Effector CD8-positive, alpha-beta T cell (primary cell): ENCODE measurements around the gene AKIP1.
"Not testable (repeated sequence)": the region's sequence is repeated elsewhere in the genome, so short reads cannot be mapped to it uniquely, and the experiment has no call there.

Experiments
- DNase-seq: peaks from one replicate; lab custom pipeline; 2025; lab: John Stamatoyannopoulos, UW

AKIP1 gene

GRCh38 chr11:8917157-8917825 is 6.3 kb downstream of the AKIP1 start:
- no peak for DNase-seq

- no peak for DNase-seq
Observed at GRCh38 chr11:8922691-8923090, 11.7 kb downstream of the AKIP1 start.

DNA sequence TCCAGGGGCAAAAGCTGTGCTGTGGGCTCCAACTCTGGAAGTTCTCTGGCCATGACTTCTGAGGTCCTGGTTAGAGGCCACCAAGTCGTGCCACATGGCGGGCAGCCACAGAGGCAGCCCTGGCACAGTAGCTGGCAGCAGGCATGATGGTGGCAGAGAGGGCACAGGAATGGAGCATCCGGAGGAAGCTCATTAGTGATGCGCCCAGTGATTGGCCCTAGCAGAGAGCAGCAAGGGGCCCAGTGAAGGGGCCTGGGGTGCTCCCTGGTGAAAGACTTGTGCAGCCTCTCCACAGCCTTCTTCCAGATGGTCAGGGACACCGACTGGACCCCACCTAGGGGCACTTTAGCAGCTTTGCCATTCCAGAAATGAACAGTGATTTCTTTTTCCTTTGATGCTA is 14.7 kb downstream of the AKIP1 start:
- DNase-seq = no peak

GRCh38 chr11:8926236-8926635 is 15.2 kb downstream of the AKIP1 start:
- no peak for DNase-seq

- DNase-seq = no peak
Observed at GRCh38 chr11:8927233-8927632, 16.2 kb downstream of the AKIP1 start.

DNA sequence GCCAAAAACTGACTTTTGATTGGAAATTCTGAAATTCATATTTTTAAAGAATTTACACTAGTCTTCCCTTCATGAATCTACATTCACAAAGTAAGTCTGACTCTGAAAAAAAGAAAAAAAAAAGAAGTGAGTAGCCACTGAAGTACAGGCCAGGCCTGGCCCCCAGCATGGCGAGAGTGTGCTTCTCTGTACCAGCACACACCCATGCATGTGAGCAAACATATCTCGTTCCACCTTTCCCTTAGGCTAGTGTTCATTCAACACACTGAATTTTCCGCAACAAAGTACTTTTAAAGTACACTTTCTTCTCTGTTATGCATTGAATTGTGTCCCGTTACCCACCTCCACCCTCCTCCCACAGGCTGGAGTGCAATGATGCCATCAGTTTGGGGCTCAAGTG is 17.2 kb downstream of the AKIP1 start:
- no peak for DNase-seq

DNA sequence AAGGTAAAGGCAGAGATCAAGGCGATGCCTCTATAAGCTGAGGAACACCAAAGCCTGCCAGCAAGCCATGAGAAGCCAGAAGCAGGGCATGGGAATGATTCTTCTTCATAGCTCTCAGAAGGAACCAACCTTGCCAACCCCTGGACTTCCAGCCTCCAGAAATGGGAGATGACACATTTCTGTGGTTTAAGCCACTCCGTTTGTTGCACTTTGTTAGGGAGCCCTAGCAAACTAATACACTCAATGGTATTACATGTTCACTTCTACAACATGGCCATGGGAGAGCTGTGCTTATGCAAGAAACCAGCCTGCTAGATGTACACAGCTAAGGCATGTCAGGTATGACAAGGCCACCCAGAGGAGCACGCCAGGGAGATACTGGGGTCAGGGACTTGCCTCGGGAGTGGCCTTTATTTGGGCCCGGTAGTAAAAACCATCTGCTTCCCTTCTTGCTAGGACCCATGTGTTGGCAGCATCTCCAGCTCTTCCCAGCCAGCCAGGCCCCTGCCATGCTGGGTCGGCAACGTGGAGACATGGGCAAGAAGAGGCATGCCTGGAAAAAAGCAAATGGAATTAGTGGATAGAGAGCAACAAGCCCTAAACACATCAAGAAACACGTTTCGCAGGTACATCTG is 18.1 kb downstream of the AKIP1 start:
- no peak for DNase-seq

GRCh38 chr11:8930456-8931175 is 19.6 kb downstream of the AKIP1 start:
- DNase-seq = no peak

- no peak for DNase-seq
Observed at GRCh38 chr11:8932564-8933180, 21.7 kb downstream of the AKIP1 start, which contains the start of gene C11orf16. Gene C11orf16, minus strand, starts transcription at chr11:8932947. Its CDS starts 639 bp downstream, at chr11:8932308.

DNA sequence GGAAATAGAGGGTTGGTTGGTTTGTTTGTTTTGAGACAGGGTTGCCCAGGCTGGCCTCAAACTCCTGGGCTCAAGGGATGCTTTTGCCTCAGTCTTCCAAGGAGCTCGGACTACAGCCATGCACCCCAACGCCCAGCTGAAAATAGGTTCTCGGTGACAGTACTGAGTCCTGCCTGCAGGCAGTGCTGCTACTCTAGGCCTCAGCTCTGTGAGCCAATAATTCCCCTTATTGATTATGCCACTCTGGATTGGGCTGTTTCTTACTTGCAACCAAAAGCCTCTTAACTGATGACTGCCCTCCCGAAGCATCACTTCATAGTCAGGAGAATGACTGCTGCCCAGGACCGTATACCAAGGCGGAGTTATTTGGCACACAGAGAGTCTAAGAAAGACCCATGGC is 22.9 kb downstream of the AKIP1 start:
- DNase-seq = no peak

DNA sequence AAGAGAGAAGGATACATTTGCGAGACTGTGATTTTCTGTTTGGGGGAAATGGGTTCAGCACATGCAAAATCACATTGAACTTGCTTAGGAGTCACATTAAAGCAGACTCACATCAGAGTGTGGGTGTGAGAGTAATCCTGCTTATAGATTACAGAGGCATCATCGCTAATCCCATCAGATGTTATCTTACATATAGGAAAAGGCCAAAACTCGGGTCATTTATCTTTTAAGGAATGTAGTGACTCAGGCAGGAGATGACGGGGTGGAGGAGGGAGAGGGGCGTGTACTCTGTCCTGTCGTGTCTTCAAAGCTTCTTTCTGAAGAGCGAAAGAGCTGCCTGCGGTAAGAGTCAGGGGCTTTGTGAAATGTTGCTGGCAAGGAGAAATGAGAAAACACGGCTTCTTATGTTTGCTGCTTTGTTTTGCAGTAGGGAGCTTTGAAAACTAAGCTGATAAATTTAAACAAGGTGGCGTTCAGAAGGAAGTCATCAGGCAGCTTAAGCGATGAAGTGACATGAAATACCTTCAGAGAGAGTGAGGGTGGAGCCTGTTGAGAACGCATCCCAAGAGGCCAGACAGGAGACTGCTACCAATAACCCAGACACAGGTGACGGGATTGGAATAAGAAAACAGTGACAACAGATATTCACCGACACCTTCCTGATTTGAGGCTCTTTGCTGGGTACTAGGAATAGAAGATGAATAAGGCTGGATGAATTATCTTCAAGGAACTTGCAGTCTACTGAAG is 23.9 kb downstream of the AKIP1 start:
- no peak for DNase-seq

GRCh38 chr11:8935789-8936188 is 24.8 kb downstream of the AKIP1 start:
- DNase-seq = not testable (repeated sequence)

GRCh38 chr11:8937159-8937558 is 26.2 kb downstream of the AKIP1 start:
- DNase-seq = no peak

GRCh38 chr11:8937659-8938058 is 26.7 kb downstream of the AKIP1 start:
- DNase-seq = no peak

GRCh38 chr11:8941341-8942103 is 30.5 kb downstream of the AKIP1 start:
- DNase-seq = no peak

DNA sequence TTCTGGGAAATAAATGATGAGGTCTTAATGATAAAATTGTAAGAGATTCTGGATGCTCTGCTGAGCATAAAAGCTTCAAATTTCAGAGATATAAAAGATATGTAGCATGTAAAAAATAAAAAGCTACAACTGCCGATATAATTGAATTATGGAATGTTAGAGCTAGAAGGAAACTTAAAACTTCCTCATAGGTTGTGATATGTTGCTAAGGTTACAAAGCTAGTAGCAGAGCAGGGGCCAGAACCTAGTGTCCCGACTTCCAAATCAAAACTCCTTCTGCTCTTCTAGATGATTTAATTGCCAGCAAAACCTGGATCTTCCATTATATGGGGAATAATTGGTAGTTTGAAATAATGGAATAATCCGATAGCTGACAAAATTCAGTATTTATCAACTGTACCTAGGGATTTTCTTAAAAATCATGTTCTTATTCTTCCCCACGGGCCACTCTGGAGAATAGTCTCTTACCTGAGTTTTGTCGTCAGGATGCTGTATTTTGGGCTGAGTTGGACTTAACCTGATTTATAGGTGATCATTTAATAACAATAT is 31.6 kb downstream of the AKIP1 start, which contains the start of gene ASCL3:
Gene ASCL3 (minus strand): TSS at position 499 of the 549 bp plus-strand sequence. CDS start 4,855 bp downstream, outside the sequence.
- no peak for DNase-seq

- no peak for DNase-seq
Observed at GRCh38 chr11:8947230-8947943, 36.4 kb downstream of the AKIP1 start.

DNA sequence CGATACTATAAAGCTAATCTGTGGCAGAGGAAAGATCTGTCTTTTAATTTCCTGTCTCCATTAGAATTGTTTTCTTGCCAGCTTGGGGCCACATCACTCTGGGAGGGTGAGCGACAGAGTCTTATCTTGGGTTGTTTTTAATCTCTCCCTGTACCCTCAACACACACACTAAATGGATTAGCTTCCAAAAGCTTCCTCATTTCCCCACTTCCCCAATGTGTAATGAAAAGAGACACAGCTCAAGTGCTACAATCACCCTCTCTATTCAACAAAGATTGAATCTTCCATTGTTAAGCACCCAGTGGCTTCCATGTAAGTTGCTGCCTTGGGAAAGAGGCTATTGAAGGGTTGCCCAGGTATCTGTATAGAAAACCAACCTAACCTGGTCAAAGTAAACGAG is 37.9 kb downstream of the AKIP1 start:
- no peak for DNase-seq

GRCh38 chr11:8956860-8957259 is 45.9 kb downstream of the AKIP1 start:
- no peak for DNase-seq

DNA sequence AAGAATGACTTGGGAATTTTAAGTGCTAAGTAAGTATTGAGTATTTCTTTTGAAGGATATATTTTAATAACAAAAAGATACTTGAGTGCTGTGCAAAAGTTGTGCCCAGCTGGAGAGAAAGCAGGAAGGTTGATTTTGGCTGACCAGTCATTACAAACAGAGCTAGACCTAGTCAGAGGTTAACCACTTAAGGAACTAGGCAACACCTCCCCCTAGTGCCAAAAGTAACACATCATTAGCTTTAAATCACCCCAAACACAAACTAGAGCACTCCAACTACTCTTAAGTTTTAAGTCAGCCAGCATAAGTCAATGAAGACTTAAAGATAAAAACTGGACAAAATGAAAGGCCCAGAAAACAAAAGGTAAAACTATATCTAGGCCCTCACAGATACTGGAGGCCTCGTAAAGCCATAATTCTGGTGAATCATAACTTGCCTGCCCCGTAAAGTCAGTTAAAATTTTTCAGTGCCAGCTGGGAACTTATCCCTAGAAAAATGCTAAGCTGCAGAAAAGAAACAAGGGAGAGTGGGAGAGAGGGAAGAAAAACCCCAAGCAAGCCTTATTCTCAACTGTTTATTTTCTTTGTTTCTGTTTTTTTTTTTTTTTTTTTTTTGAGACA is 48.7 kb downstream of the AKIP1 start:
- DNase-seq = no peak
